Peyer's patch (tissue), 4 donors: Measurements from ENCODE around the gene IGFBP2. TPM values are rescaled to one million over a fixed set of nuclear protein-coding genes. Genes with fewer than 3 reads are reported as not detected.

Source experiments
- DNase-seq, 3 donors: peaks; one replicate each; pipeline ENCODE4 v3.0.0-alpha.2; 2017 to 2019
- H3K27ac ChIP-seq, 4 donors: fragments of 200-600 bp; sonication (generic); one replicate each; pipeline ENCODE4 v1.5.1; 2016 to 2019
- H3K27me3 ChIP-seq, 2 donors: fragments of 200-600 bp; sonication (generic); one replicate each; pipeline ENCODE4 v1.5.1; 2019
- H3K36me3 ChIP-seq, 3 donors: fragments of 200-600 bp; sonication (generic); one replicate each; pipeline ENCODE4 v1.5.1; 2016 to 2019
- H3K4me1 ChIP-seq, 4 donors: fragments of 200-600 bp; sonication (generic); one replicate each; pipeline ENCODE4 v1.5.1; 2016 to 2019
- H3K4me3 ChIP-seq, 4 donors: fragments of 200-600 bp; sonication (generic); 1 replicate in 3 of 4; 2 replicates in 1 of 4; pipeline ENCODE4 v1.5.1; 2016 to 2019; ENCODE audit warnings: mild to moderate bottlenecking in 1 of 4
- H3K9me3 ChIP-seq, 4 donors: fragments of 200-600 bp; sonication (generic); one replicate each; pipeline ENCODE4 v1.5.1; 2016 to 2019; ENCODE audit warnings: mild to moderate bottlenecking in 1 of 4
- POLR2A ChIP-seq, 2 donors: fragments of 450-650 bp; IDR thresholded peaks; one replicate each; pipeline ENCODE4 v1.5.1; 2017; ENCODE audit warnings: antibody characterized with exemption in 2 of 2, mild to moderate bottlenecking in 2 of 2, moderate library complexity in 2 of 2
- total RNA-seq, 4 donors: library from RNA; depleted of rRNA; stranded (reverse); fragments of >200 nt; gene quantifications; one replicate each; pipeline ENCODE4 v1.1.0, GENCODE V29; 2016
- TF ChIP-seq, protein P1 (sequence below), 6 experiments: fragments of 450-650 bp in 4 of 6; fragments of 200-600 bp in 2 of 6; sonication (generic) in 1 of 6; IDR thresholded peaks; one replicate each; pipeline ENCODE4 v1.5.1; 2017 to 2019; ENCODE audit warnings: antibody characterized with exemption in 6 of 6, mild to moderate bottlenecking in 3 of 6, moderate library complexity in 1 of 6

IGFBP2 gene
- total RNA-seq, 4 donors from 2014 or later: 24.8 to 51.9 (median 44.6) TPM

DNA sequence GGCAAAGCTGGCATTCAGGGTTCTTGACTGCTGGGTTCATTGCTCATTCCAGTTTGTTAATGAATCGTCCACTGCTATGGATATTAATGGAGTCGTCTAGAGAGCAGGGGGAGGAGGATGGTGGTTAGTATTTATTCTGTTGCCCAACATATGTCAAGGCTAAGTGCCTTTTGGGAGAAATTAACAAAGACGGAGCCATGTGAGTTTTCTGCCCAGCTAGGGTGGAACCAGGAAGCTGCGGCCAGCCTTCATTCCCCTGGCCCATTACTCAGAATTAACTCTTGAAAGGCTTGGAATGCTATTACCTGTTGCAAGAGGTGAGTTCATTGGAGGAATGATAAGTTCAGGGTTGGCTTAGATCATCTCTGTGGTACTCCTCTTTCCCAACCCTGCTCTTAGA is 19.3 kb downstream of the IGFBP2 start:
- H3K4me3 ChIP-seq: no peak overlapping the region
- H3K27me3 ChIP-seq: no peaks in the 10 kb centered on the region
- no peaks in the 10 kb centered on the region for H3K9me3 ChIP-seq
- no peaks in the 10 kb centered on the region for H3K36me3 ChIP-seq
- H3K4me1 ChIP-seq: peaks cover 0 to 4% (median 0%) of the 10 kb centered on the region in 4 donors
- no peak for DNase-seq
- no peak overlapping the region for H3K27ac ChIP-seq
- no peak for TF ChIP-seq POLR2A (IDR thresholded peaks at IDR 0.05)
- TF ChIP-seq, protein P1, sequence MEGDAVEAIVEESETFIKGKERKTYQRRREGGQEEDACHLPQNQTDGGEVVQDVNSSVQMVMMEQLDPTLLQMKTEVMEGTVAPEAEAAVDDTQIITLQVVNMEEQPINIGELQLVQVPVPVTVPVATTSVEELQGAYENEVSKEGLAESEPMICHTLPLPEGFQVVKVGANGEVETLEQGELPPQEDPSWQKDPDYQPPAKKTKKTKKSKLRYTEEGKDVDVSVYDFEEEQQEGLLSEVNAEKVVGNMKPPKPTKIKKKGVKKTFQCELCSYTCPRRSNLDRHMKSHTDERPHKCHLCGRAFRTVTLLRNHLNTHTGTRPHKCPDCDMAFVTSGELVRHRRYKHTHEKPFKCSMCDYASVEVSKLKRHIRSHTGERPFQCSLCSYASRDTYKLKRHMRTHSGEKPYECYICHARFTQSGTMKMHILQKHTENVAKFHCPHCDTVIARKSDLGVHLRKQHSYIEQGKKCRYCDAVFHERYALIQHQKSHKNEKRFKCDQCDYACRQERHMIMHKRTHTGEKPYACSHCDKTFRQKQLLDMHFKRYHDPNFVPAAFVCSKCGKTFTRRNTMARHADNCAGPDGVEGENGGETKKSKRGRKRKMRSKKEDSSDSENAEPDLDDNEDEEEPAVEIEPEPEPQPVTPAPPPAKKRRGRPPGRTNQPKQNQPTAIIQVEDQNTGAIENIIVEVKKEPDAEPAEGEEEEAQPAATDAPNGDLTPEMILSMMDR (IDR thresholded peaks at IDR 0.05): no peak

DNA sequence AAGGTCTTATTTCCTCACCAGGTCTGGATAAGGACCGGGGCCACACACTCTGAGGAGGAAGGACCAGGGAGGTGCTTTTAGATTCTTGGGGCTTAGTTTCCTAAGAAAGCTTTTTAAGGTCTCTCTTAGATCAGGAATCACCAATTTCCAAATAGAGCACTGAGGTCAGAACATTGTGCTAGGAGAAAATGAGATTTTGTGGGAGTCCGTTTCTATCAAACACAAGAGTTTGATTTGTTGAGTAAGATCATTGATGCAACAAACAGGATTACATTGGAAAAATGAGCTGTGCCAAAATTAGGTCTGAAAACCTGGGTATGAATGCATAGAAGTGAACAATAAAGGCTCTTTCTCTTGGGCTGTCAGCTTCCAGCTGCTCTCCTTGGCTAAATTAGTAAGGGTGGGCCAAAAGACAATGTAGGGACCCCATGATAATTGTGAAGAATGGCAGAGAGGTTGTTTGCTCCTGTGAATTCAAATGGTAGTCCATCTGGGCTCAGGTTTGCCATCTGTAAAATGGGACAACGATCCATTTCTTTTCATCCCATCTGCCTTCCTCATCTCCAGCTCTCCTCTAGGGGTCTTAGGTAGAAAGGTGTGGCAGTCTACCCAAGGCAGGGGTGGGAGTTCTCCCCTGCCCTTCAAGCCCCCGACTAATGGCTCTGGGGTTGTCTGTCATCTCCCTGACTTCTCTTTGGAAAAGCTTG is 20.0 kb downstream of the IGFBP2 start:
- TF ChIP-seq, protein P1 (IDR thresholded peaks at IDR 0.05): no peak
- no peak for TF ChIP-seq POLR2A (IDR thresholded peaks at IDR 0.05)
- Histone ChIP-seq H3K4me1 (peaks cover 0 to 4% (median 0%) of the 10 kb centered on the region in 4 donors), H3K27ac (no peak overlapping the region), H3K9me3 (no peaks in the 10 kb centered on the region), H3K27me3 (no peaks in the 10 kb centered on the region), H3K36me3 (no peaks in the 10 kb centered on the region), H3K4me3 (no peak overlapping the region)
- DNase-seq: no peak

DNA sequence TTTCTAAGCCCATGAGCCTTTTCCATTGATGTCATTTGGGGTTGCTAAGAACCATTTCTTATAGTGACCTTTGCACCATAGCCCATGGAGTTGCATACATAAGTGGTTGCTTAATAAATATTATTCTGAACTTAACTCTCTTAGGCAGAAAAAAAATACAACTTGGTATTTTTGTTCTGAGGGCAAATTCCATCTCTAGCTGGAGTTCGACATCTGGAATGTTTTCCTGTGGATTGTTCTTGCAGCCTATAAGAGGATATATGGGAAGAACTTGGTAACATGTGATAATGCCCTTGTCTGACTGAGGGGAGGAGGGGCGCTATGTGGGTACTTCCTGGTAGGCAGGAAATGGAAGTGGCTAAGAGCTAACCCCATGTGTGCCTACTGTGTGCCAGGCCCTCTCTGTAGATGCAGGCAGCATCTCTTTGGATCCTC is 20.7 kb downstream of the IGFBP2 start:
- no peak overlapping the region for H3K27ac ChIP-seq
- no peaks in the 10 kb centered on the region for H3K36me3 ChIP-seq
- H3K4me1 ChIP-seq: peaks cover 0 to 4% (median 0%) of the 10 kb centered on the region in 4 donors
- no peaks in the 10 kb centered on the region for H3K9me3 ChIP-seq
- no peak for TF ChIP-seq POLR2A (IDR thresholded peaks at IDR 0.05)
- TF ChIP-seq, protein P1 (IDR thresholded peaks at IDR 0.05): no peak
- no peak for DNase-seq
- H3K27me3 ChIP-seq: no peaks in the 10 kb centered on the region
- H3K4me3 ChIP-seq: no peak overlapping the region

DNA sequence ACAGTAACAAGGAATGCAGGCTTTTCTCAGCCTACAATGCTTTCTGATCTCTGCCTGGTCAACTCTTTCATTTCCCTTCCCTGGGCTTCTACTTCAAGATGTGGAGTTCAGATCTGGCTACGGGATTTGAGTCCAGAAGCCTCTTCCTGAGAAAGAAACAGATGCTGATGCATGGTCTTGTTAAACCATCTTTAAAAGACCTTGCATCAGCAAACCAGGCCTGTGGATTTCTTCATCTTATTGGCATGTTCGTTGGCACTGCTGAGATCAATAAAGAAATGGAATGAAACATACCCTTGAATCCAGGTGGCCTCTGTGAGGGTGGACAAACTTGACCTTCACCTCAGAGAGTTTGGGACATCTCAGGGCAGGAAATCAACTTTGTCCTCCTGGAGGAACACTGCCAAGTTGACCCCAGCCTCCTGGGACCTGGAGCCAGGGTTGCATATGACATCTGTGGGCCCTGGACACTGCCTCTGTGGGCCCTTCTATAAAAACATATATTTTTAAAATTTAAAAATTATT is 21.4 kb downstream of the IGFBP2 start:
- no peak for TF ChIP-seq POLR2A (IDR thresholded peaks at IDR 0.05)
- TF ChIP-seq, protein P1 (IDR thresholded peaks at IDR 0.05): no peak
- no peaks in the 10 kb centered on the region for H3K9me3 ChIP-seq
- no peak overlapping the region for H3K4me3 ChIP-seq
- peaks cover 0 to 4% (median 0%) of the 10 kb centered on the region in 4 donors for H3K4me1 ChIP-seq
- DNase-seq: no peak
- no peaks in the 10 kb centered on the region for H3K36me3 ChIP-seq
- H3K27ac ChIP-seq: no peak overlapping the region
- no peaks in the 10 kb centered on the region for H3K27me3 ChIP-seq

DNA sequence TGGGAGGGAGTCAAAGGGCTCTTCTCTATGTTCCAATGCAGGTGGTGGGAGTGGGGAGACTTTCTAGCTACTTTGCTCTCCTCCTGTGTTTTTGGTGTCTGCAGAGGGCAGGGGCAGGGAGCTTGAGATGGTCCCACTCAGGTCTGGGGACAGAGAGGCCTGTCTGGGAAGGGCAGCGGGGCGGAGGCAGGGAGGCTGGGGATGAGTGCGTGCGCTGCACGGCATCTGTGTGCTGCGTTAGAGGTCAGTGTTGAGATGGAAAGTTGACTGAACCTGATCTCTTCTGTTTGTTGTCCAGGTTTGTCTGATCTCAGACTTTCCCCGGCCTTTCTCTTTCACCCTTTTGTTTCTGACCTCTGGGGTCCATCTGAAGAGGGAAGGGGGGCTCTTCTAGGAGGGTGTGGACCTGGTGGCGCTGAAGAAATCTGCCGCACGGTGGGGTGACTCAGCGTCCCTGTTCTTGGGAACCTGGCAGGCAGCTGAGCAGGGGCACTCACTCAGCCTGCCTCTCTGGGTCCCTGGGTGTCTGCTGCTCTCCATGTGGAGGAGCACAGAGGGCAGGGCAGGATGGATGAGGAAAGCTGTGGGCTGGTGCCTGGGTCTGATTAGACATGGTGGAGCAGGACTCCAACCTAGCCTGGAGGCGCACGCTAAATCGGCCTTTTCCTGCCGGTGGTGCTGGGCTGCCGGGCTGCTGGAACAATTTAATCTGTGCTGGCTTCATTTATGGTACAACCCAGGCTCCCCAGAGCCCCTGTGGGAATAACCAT is 24.1 kb downstream of the IGFBP2 start:
- DNase-seq: no peak
- no peak for TF ChIP-seq POLR2A (IDR thresholded peaks at IDR 0.05)
- TF ChIP-seq, protein P1 (IDR thresholded peaks at IDR 0.05): no peak
- H3K4me1 ChIP-seq: peaks cover 0 to 4% (median 0%) of the 10 kb centered on the region in 4 donors
- H3K27me3 ChIP-seq: no peaks in the 10 kb centered on the region
- no peaks in the 10 kb centered on the region for H3K36me3 ChIP-seq
- no peaks in the 10 kb centered on the region for H3K9me3 ChIP-seq
- no peak overlapping the region for H3K27ac ChIP-seq
- H3K4me3 ChIP-seq: no peak overlapping the region
